BLaER1 (cell line): ENCODE data around the gene RIPK3.
A peak's percentile ranks its signal among the peaks of the same experiment; 100 is the strongest.

Source experiments
- H3K27ac ChIP-seq: shearing (Covaris generic); formaldehyde crosslinking; 2 replicates; pipeline ENCODE4 v1.8.1; 2022
- H3K27me3 ChIP-seq: shearing (Covaris generic); formaldehyde crosslinking; 2 replicates; pipeline ENCODE4 v1.8.1; 2022
- H3K36me3 ChIP-seq: shearing (Covaris generic); formaldehyde crosslinking; 2 replicates; pipeline ENCODE4 v1.8.1; 2022
- H3K4me1 ChIP-seq: shearing (Covaris generic); formaldehyde crosslinking; 2 replicates; pipeline ENCODE4 v1.8.1; 2022
- H3K4me2 ChIP-seq: shearing (Covaris generic); formaldehyde crosslinking; 2 replicates; pipeline ENCODE4 v1.8.1; 2022
- H3K4me3 ChIP-seq: shearing (Covaris generic); formaldehyde crosslinking; 2 replicates; pipeline ENCODE4 v1.8.1; 2022
- H3K9ac ChIP-seq: shearing (Covaris generic); formaldehyde crosslinking; 2 replicates; pipeline ENCODE4 v1.8.1; 2022
- H3K9me3 ChIP-seq: shearing (Covaris generic); formaldehyde crosslinking; 2 replicates; pipeline ENCODE4 v1.8.1; 2022
- H4K20me1 ChIP-seq: shearing (Covaris generic); formaldehyde crosslinking; 2 replicates; pipeline ENCODE4 v1.8.1; 2022
- Cebpa-rat ChIP-seq: shearing (Covaris generic); IDR thresholded peaks from 2 replicates; pipeline ENCODE4 v1.8.1; 2022

Gene RIPK3

GRCh38 chr14:24315807-24316596 lies 23.8 kb downstream of the RIPK3 start:
- Histone ChIP-seq H4K20me1 (no peaks in the 10 kb centered on the region), H3K9ac (no peak overlapping the region), H3K4me2 (no peak overlapping the region), H3K9me3 (no peaks in the 10 kb centered on the region), H3K4me1 (peaks cover 49% of the 10 kb centered on the region), H3K27me3 (no peaks in the 10 kb centered on the region), H3K36me3 (peaks cover 13% of the 10 kb centered on the region), H3K27ac (no peak overlapping the region), H3K4me3 (no peak overlapping the region)
- no peak for TF ChIP-seq Cebpa-rat

DNA sequence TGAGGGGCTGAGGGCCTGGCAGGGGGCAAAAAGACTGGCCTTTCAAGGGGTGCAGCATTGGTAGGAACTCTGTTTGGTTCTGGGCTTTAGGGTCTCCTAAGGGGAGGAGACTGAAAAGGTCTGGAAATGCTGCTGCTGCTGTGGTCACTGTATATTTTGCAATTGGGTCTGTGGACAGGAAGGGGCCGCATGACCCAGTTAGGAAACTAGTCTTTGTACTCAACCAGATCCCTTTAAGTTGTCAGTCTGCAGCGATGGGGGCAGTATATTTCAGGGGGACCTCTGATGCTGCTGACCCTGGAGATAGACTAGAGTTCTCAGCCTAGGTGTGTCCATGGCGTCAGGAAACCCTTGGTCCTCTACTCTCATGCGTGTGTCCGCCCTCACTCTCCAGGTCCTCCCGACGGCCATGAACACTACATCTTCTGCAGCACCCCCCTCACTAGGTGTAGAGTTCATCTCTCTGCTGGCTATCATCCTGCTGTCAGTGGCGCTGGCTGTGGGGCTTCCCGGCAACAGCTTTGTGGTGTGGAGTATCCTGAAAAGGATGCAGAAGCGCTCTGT lies 24.5 kb downstream of the RIPK3 start:
- peak overlapping the region; percentile 96 for H3K4me2 ChIP-seq
- H3K27ac ChIP-seq: peak overlapping the region; percentile 94
- H3K4me3 ChIP-seq: no peak overlapping the region
- peaks cover under 1% of the 10 kb centered on the region; the same call in 1 of the 2 replicates for H4K20me1 ChIP-seq
- TF ChIP-seq Cebpa-rat: no peak
- H3K9ac ChIP-seq: no peak overlapping the region
- H3K36me3 ChIP-seq: peaks cover 13% of the 10 kb centered on the region
- H3K27me3 ChIP-seq: no peaks in the 10 kb centered on the region
- peaks cover 56% of the 10 kb centered on the region for H3K4me1 ChIP-seq
- H3K9me3 ChIP-seq: no peaks in the 10 kb centered on the region

- Histone ChIP-seq H3K9ac (peak overlapping the region; percentile 46; the same call in 1 of the 2 replicates), H3K36me3 (peaks cover 15% of the 10 kb centered on the region), H3K4me1 (peaks cover 63% of the 10 kb centered on the region), H4K20me1 (peaks cover 8% of the 10 kb centered on the region; the same call in 1 of the 2 replicates), H3K9me3 (no peaks in the 10 kb centered on the region), H3K4me2 (peak overlapping the region; percentile 96), H3K4me3 (no peak overlapping the region), H3K27me3 (no peaks in the 10 kb centered on the region), H3K27ac (peak overlapping the region; percentile 94)
- TF ChIP-seq Cebpa-rat: no peak
Observed at GRCh38 chr14:24314377-24315193, 25.2 kb downstream of the RIPK3 start.

DNA sequence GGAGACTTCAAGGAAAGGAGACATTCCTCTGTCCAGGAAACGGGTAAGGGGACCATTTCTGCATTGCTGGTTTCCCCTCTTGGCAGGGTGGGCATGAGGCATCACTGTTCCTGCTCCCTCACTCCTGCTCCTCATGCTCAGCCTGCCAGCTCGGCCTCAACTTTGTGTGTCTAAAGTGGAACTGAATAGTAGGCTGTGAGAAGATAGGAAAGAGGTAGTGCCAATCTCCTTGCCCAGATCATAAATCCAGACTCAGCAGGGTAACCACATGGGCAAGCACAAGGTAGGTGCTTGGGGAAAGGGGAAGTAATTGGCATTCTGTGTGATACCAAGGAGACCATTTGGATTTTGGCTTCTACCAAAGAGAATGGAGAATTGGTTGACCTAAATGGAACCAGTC lies 25.9 kb downstream of the RIPK3 start:
- Histone ChIP-seq H3K9ac (peak overlapping the region; percentile 46), H3K4me3 (no peak overlapping the region; the same call in 1 of the 2 replicates), H3K9me3 (no peaks in the 10 kb centered on the region), H3K36me3 (peaks cover 22% of the 10 kb centered on the region), H4K20me1 (peaks cover 10% of the 10 kb centered on the region; the same call in 1 of the 2 replicates), H3K27ac (peak overlapping the region; percentile 94), H3K4me2 (peak overlapping the region; percentile 96), H3K4me1 (peaks cover 70% of the 10 kb centered on the region), H3K27me3 (no peaks in the 10 kb centered on the region)
- TF ChIP-seq Cebpa-rat: no peak

GRCh38 chr14:24312736-24313507 lies 26.9 kb downstream of the RIPK3 start:
- Histone ChIP-seq H3K4me3 (peak overlapping the region; percentile 68), H3K36me3 (peaks cover 30% of the 10 kb centered on the region), H3K4me1 (peaks cover 79% of the 10 kb centered on the region), H3K4me2 (peak overlapping the region; percentile 96), H3K9me3 (no peaks in the 10 kb centered on the region), H3K27me3 (no peaks in the 10 kb centered on the region), H3K27ac (peak overlapping the region; percentile 94), H4K20me1 (peaks cover 10% of the 10 kb centered on the region; the same call in 1 of the 2 replicates), H3K9ac (peak overlapping the region; percentile 83)
- no peak for TF ChIP-seq Cebpa-rat

DNA sequence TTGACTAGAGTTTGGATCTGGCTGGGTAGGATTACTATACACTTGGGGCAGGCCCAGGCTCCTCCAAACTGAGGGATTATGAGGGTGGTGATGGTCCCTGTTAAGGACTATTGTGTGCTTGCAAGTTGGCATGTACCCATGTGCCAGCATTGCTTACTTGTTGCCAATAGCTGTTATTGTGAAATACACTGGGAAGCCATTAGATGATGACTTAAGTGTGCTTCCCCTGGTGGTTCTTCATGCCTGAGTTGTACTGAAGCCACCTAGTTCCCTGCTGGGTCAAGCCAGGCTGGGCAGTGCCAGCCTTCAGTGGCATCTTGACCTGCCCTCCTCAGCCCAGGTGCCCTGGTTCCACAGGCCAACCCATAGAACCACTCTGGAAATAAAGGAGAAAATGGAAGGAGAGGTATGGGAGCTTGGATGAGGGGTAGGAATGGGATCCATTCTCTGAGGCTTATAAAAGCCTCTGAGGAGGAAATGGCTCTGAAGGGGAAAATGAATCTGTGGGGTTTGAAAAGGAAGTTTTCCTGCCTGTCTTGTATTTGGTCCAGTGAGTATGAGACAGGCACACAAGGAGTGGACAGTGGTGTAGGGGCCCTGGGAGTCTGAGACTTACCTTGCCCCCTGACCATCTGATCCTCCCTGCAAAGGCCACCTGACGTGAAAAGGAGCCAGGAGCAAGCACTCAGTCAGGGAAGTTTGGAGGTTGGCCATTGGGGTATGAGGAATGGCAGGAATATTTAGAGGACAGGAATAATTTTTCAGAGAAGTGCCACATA lies 27.8 kb downstream of the RIPK3 start:
- Histone ChIP-seq H3K9me3 (no peaks in the 10 kb centered on the region), H3K36me3 (peaks cover 39% of the 10 kb centered on the region), H3K4me3 (peak overlapping the region; percentile 68), H3K9ac (peak overlapping the region; percentile 83), H3K27ac (peak overlapping the region; percentile 94), H3K4me2 (peak overlapping the region; percentile 96), H3K4me1 (peaks cover 81% of the 10 kb centered on the region), H4K20me1 (peaks cover 10% of the 10 kb centered on the region; the same call in 1 of the 2 replicates), H3K27me3 (no peaks in the 10 kb centered on the region)
- TF ChIP-seq Cebpa-rat: peak; percentile 80

GRCh38 chr14:24310646-24311604 lies 28.9 kb downstream of the RIPK3 start, which contains the start of gene LTB4R:
Gene LTB4R (plus strand): TSS chr14:24311502. CDS start chr14:24315652, 4,150 bp downstream.
- H3K9me3 ChIP-seq: no peaks in the 10 kb centered on the region
- H3K4me2 ChIP-seq: peak within 1 kb of the TSS; percentile 96
- H3K9ac ChIP-seq: peak within 1 kb of the TSS; percentile 83
- H3K36me3 ChIP-seq: peaks cover 44% of the 10 kb centered on the region
- no peaks in the 10 kb centered on the region for H3K27me3 ChIP-seq
- peaks cover 81% of the 10 kb centered on the region for H3K4me1 ChIP-seq
- H3K4me3 ChIP-seq: peak within 1 kb of the TSS; percentile 68
- no peak for TF ChIP-seq Cebpa-rat
- peak within 1 kb of the TSS; percentile 94 for H3K27ac ChIP-seq
- H4K20me1 ChIP-seq: peaks cover 10% of the 10 kb centered on the region

GRCh38 chr14:24310265-24310645 lies 29.5 kb downstream of the RIPK3 start:
- Histone ChIP-seq H3K4me2 (peak overlapping the region; percentile 96), H3K4me1 (peaks cover 75% of the 10 kb centered on the region), H3K9ac (peak overlapping the region; percentile 47), H3K27ac (peak overlapping the region; percentile 94), H3K36me3 (peaks cover 44% of the 10 kb centered on the region), H3K4me3 (peak overlapping the region; percentile 68), H4K20me1 (peaks cover 10% of the 10 kb centered on the region), H3K9me3 (no peaks in the 10 kb centered on the region), H3K27me3 (no peaks in the 10 kb centered on the region)
- no peak for TF ChIP-seq Cebpa-rat
